BLaER1 treated with 17β-estradiol and CSF1 and Interleukin-3, amounts not matched to agents 10 nM and 100 nM (cell line): ENCODE data around the gene ANKRD2.

ENCODE experiments used
- H3K27ac ChIP-seq, 11 experiments: shearing (Covaris generic); formaldehyde crosslinking; 2 replicates each; pipeline ENCODE4 v1.8.1; 2022
- H3K27me3 ChIP-seq, 11 experiments: shearing (Covaris generic); formaldehyde crosslinking; 2 replicates each; pipeline ENCODE4 v1.8.1; 2022
- H3K36me3 ChIP-seq, 11 experiments: shearing (Covaris generic); formaldehyde crosslinking; 2 replicates each; pipeline ENCODE4 v1.8.1; 2022
- H3K4me1 ChIP-seq, 10 experiments: shearing (Covaris generic); formaldehyde crosslinking; 2 replicates each; pipeline ENCODE4 v1.8.1; 2022
- H3K4me2 ChIP-seq, 11 experiments: shearing (Covaris generic); formaldehyde crosslinking; 2 replicates each; pipeline ENCODE4 v1.8.1; 2022
- H3K4me3 ChIP-seq, 10 experiments: shearing (Covaris generic); formaldehyde crosslinking; 2 replicates each; pipeline ENCODE4 v1.8.1; 2022
- H3K9ac ChIP-seq, 11 experiments: shearing (Covaris generic); formaldehyde crosslinking; 2 replicates each; pipeline ENCODE4 v1.8.1; 2022
- H3K9me3 ChIP-seq, 11 experiments: shearing (Covaris generic); formaldehyde crosslinking; replicated peaks in 1 of 11; 2 replicates each; pipeline ENCODE4 v1.8.1; 2022
- H4K20me1 ChIP-seq, 11 experiments: shearing (Covaris generic); formaldehyde crosslinking; 2 replicates each; pipeline ENCODE4 v1.8.1; 2022
- Cebpa-rat ChIP-seq, 11 experiments: shearing (Covaris generic); IDR thresholded peaks; 2 replicates each; pipeline ENCODE4 v1.8.1; 2022

The ANKRD2 gene

DNA sequence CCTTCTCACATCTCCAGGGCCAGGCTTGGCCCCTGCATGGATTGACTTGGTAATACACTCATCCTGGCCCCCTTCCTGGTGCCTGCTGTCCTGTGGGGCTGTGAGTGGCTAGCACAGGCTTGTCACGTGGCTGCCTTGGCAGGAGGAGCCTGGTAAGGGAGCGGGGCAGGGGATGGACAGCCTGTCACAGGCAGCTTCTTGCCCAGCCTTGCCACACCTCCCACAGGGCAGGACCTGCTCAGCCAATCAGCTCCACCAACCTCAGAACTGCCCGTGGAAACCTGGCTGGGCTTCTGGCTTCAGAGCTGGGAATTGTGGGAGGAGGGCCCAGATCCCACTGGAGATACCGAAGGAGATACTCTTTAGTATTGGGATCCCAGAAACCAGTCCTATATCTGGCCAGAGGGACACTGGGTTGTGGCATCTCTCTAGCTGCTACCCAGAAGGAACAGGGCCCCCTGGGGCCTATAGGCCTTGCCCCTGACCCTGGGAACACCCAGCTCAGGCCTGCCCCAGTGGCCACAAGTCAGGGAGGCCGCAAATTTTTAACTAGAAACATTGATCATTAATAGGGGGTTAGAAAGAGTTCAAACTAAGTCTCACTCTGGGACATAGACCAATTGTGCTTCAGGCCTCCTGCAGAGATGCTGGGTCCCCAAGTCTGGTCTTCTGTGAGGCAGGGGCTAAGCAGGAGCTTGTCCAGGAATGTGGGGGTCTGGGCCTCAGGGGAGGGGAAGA is 11.7 kb downstream of the ANKRD2 start, which contains the start of gene HOGA1:
Gene HOGA1, plus strand, starts transcription at position 330 of the 738 bp plus-strand sequence. Its CDS starts 315 bp downstream, at position 645.
- no peaks in the 10 kb centered on the region for H3K27me3 ChIP-seq
- no peaks in the 10 kb centered on the region for H3K36me3 ChIP-seq
- H3K27ac ChIP-seq: no peak within 1 kb of the TSS
- TF ChIP-seq Cebpa-rat (IDR thresholded peaks at IDR 0.05): no peak
- H3K4me2 ChIP-seq: 0 out of 22 replicates have a peak within 1 kb of the TSS, but pooled peaks of 1 of the 11 experiments have one; percentile 19
- H4K20me1 ChIP-seq: no peaks in the 10 kb centered on the region; a peak in 1 of 22 replicates
- H3K9me3 ChIP-seq: no peaks in the 10 kb centered on the region
- no peaks in the 10 kb centered on the region for H3K4me1 ChIP-seq
- H3K9ac ChIP-seq: no peak within 1 kb of the TSS
- no peak within 1 kb of the TSS for H3K4me3 ChIP-seq

DNA sequence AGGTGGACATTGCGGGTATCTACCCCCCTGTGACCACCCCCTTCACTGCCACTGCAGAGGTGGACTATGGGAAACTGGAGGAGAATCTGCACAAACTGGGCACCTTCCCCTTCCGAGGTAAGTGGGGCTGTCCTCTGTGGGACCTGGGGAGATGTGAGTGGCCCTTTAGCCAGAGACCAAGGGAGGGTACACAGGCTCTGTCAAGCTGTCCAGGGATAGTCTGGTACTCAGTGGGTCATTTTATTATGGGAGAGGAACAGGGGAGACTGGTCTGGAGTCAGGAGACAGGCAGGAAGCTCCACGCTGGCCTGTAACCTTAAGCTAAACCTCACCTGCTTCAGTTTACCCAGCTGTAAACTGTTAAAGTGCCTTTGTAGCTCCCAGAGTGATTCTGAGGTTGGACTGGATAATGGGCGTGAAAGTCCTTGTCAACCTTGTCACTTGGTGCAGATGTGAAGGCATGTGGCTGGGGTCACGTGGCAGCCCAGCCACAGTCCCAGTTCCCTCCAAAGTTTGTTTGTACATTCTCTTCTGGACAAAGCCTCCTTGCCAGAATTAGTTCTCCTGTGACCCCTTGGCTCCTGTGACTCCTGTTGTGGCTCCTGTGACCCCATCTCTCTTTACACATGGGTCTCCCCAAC is 12.3 kb downstream of the ANKRD2 start:
- H3K9ac ChIP-seq: no peak overlapping the region

DNA sequence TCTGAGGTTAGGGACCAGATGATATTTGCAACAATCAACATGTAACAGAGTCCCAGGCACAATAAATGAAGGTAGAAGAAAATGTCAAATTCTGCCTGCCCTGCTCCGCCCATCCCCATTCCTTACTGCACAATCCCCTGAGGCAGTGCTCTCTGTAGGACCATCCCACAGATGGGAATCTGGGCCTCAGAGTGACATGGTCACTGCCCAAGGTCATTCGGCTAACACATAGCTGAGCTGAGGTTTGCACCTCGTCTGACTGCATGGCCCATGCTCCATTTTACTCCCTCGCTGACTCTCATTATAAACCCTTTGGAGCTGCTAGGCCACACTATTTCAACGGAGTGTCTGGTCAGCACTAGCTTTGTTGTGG is 12.8 kb downstream of the ANKRD2 start:
- H3K4me3 ChIP-seq: no peak overlapping the region
- H3K4me1 ChIP-seq: no peaks in the 10 kb centered on the region
- no peaks in the 10 kb centered on the region; a peak in 1 of 22 replicates for H4K20me1 ChIP-seq
- H3K9me3 ChIP-seq: no peaks in the 10 kb centered on the region
- H3K27ac ChIP-seq: no peak overlapping the region
- H3K4me2 ChIP-seq: 0 out of 22 replicates have a peak overlapping the region, but pooled peaks of 1 of the 11 experiments have one; percentile 19
- no peak for TF ChIP-seq Cebpa-rat (IDR thresholded peaks at IDR 0.05)
- no peaks in the 10 kb centered on the region for H3K36me3 ChIP-seq
- H3K9ac ChIP-seq: no peak overlapping the region
- H3K27me3 ChIP-seq: no peaks in the 10 kb centered on the region

More for the DNA sequence above, 12.3 kb downstream of the ANKRD2 start:
- H4K20me1 ChIP-seq: no peaks in the 10 kb centered on the region; a peak in 1 of 22 replicates
- H3K4me3 ChIP-seq: no peak overlapping the region
- H3K4me2 ChIP-seq: 0 out of 22 replicates have a peak overlapping the region, but pooled peaks of 1 of the 11 experiments have one; percentile 19
- no peak overlapping the region for H3K27ac ChIP-seq
- no peak for TF ChIP-seq Cebpa-rat (IDR thresholded peaks at IDR 0.05)
- H3K27me3 ChIP-seq: no peaks in the 10 kb centered on the region
- H3K4me1 ChIP-seq: no peaks in the 10 kb centered on the region
- no peaks in the 10 kb centered on the region for H3K9me3 ChIP-seq
- no peaks in the 10 kb centered on the region for H3K36me3 ChIP-seq

DNA sequence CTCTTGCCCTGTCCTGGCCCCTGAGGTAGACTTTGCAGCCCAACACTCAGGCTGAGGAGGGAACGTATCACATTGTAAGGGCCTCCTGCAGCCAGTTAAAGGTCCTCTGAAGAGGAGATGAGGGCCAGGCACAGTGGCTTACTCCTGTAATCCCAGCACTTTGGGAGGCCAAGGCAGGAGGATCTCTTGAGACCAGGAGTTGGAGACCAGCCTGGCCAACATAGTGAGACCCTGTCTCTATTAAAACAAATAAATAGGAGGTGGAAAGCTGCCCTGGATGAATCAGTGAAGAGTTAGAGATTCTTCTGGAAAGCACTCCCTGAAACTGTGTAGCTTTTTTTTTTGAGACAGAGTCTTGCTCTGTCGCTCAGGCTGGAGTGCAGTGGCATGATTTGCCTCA is 14.6 kb downstream of the ANKRD2 start:
- H3K27ac ChIP-seq: no peak overlapping the region
- no peaks in the 10 kb centered on the region for H3K27me3 ChIP-seq
- H3K4me3 ChIP-seq: no peak overlapping the region
- TF ChIP-seq Cebpa-rat (IDR thresholded peaks at IDR 0.05): no peak
- H3K9ac ChIP-seq: no peak overlapping the region
- H3K4me2 ChIP-seq: no peak overlapping the region
- H3K36me3 ChIP-seq: no peaks in the 10 kb centered on the region
- H3K4me1 ChIP-seq: peaks cover 0 to 12% (median 0%) of the 10 kb centered on the region in 10 experiments; a peak in 3 of 20 replicates
- H3K9me3 ChIP-seq: no peaks in the 10 kb centered on the region
- no peaks in the 10 kb centered on the region for H4K20me1 ChIP-seq

DNA sequence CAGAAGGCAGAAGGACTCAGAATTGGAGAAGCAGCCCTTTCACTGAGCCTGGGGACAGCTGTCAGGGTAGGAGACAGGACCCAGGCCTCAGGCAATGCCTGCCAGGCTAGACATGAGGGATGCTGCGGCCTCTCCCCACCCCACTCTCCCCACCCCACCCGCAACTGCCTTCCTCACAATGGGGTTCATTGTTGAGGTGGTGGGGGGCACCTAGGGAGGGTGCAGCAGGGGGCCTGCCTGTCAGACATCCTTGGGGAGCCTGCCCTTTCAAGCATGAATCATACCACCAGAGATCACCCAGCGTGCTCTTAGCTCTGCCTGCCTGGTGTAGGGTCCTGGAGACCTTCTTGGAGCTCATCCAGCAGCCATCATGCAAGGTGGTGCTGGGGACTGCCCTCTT is 16.9 kb downstream of the ANKRD2 start, which contains the start of gene C10orf62:
Gene C10orf62, plus strand, starts transcription at position 243 of the 400 bp plus-strand sequence. CDS start 177 bp downstream, outside the sequence.
- no peak within 1 kb of the TSS for H3K27ac ChIP-seq
- 0 out of 22 replicates have a peak within 1 kb of the TSS, but pooled peaks of 1 of the 11 experiments have one; percentile 1 for H3K4me2 ChIP-seq
- no peaks in the 10 kb centered on the region for H3K36me3 ChIP-seq
- H3K27me3 ChIP-seq: no peaks in the 10 kb centered on the region
- no peaks in the 10 kb centered on the region for H4K20me1 ChIP-seq
- TF ChIP-seq Cebpa-rat (IDR thresholded peaks at IDR 0.05): no peak
- no peaks in the 10 kb centered on the region for H3K9me3 ChIP-seq
- no peak within 1 kb of the TSS for H3K4me3 ChIP-seq
- H3K4me1 ChIP-seq: peaks cover 0 to 12% (median 0%) of the 10 kb centered on the region in 10 experiments; a peak in 3 of 20 replicates
- H3K9ac ChIP-seq: no peak within 1 kb of the TSS

DNA sequence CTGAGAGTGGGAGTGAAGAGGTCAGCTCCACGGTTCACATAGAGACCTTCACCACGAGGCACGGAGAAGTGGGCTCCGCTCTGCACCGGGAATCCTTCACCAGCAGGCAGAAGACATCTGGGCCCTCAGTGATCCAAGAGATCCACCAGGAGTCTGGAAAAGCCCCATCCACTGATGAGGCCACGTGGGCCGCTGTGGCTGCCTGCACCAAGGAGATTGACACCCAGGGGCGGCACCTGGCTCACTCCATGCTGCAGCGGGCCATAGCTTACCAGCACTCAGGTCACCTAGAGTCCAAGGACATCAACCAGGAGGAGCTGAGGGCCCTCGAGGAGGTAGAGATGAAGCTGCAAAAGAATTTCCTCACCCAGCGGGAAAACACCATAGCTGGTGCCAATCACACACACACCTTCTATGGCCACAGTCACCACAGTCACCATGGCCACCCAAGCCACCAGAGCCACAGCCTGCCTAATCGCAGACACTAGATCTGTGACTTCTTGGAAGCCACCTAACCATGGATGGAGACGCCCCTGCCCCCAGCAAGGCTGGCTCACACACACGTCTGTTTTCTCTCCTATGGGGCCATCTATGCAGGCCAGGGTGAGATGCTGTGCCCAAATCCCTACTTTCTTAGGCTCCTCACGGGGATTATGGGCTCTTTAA is 17.6 kb downstream of the ANKRD2 start:
- H3K36me3 ChIP-seq: no peaks in the 10 kb centered on the region
- 0 out of 22 replicates have a peak overlapping the region, but pooled peaks of 1 of the 11 experiments have one; percentile 1 for H3K4me2 ChIP-seq
- no peak for TF ChIP-seq Cebpa-rat (IDR thresholded peaks at IDR 0.05)
- H3K4me1 ChIP-seq: peaks cover 0 to 12% (median 0%) of the 10 kb centered on the region in 10 experiments; a peak in 3 of 20 replicates
- H4K20me1 ChIP-seq: no peaks in the 10 kb centered on the region
- H3K9ac ChIP-seq: no peak overlapping the region
- no peaks in the 10 kb centered on the region for H3K9me3 ChIP-seq
- H3K27ac ChIP-seq: no peak overlapping the region
- H3K27me3 ChIP-seq: no peaks in the 10 kb centered on the region
- H3K4me3 ChIP-seq: no peak overlapping the region

DNA sequence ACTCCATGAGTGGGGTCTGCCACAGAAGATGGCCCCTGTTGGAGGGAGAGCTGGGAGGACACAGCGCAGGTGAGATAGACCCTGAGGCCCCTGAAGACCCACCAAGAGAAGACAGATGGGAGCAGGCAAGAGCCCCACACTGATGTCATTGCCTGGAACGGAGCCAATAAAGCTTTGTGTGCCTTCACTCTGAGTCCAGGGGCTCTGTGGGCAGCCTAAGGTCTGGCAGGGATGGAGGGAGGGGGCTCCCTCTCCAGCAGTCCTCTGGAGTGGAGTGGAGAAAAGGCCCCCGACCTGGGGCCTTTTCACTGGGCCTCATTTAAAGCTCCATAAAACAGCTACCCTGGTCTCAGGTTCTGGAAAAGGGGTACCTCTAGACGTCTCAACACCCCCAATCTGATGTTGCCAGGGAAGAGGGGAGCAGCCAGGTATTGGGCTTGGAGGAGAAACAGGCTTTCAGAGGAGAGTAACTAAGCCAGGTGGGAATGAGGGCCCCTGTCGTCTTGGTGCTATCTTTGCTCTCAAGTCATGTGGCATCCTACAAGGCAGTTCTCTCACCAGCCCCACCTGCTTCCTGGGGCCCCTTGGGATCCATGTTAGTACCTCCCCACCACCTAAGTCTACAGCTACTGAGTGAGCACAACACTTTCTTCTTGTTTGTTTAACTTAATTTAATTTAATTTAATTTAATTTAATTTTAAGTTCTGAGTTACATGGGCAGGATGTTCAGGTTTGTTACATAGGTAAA is 18.3 kb downstream of the ANKRD2 start:
- Histone ChIP-seq H3K4me1 (peaks cover 0 to 12% (median 0%) of the 10 kb centered on the region in 10 experiments; a peak in 3 of 20 replicates), H3K27me3 (no peaks in the 10 kb centered on the region), H4K20me1 (no peaks in the 10 kb centered on the region), H3K36me3 (no peaks in the 10 kb centered on the region), H3K4me2 (0 out of 22 replicates have a peak overlapping the region, but pooled peaks of 1 of the 11 experiments have one; percentile 1), H3K9me3 (no peaks in the 10 kb centered on the region), H3K27ac (no peak overlapping the region), H3K4me3 (no peak overlapping the region), H3K9ac (no peak overlapping the region)
- TF ChIP-seq Cebpa-rat (IDR thresholded peaks at IDR 0.05): no peak

DNA sequence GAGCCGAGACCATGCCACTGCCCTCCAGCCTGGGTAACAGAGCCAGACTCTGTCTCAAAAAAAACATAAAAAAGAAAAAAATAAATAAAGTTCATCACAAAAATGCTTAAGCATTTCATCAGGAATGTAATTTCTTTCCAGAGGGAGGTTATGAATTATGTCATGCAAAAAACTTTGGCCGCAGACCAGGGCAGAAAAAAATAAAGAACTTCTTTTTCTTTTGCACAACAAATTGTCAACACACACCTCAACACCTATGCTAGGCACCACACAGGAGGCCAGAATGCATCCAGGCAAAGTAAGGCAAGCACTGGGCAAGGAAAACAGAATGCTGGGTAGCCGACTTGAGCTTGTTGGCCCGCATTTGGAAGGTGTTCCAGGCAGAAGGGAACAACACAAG is 20.8 kb downstream of the ANKRD2 start:
- H3K36me3 ChIP-seq: no peaks in the 10 kb centered on the region
- no peaks in the 10 kb centered on the region for H3K9me3 ChIP-seq
- H3K4me1 ChIP-seq: peaks cover under 1 to 17% (median 6%) of the 10 kb centered on the region in 10 experiments; a peak in 14 of 20 replicates
- no peaks in the 10 kb centered on the region; a peak in 1 of 22 replicates for H4K20me1 ChIP-seq
- no peak overlapping the region for H3K4me2 ChIP-seq
- TF ChIP-seq Cebpa-rat (IDR thresholded peaks at IDR 0.05): no peak
- H3K27me3 ChIP-seq: no peaks in the 10 kb centered on the region
- no peak overlapping the region for H3K9ac ChIP-seq
- no peak overlapping the region for H3K27ac ChIP-seq
- no peak overlapping the region for H3K4me3 ChIP-seq
